Measurements from ENCODE around the gene RCE1. TPM values are rescaled to one million over a fixed set of nuclear protein-coding genes. Genes with fewer than 3 reads are reported as not detected.

The RCE1 gene
- total RNA-seq, 4 donors from 2014 or later, result 9.5 to 14.8 (median 11.7) TPM

DNA sequence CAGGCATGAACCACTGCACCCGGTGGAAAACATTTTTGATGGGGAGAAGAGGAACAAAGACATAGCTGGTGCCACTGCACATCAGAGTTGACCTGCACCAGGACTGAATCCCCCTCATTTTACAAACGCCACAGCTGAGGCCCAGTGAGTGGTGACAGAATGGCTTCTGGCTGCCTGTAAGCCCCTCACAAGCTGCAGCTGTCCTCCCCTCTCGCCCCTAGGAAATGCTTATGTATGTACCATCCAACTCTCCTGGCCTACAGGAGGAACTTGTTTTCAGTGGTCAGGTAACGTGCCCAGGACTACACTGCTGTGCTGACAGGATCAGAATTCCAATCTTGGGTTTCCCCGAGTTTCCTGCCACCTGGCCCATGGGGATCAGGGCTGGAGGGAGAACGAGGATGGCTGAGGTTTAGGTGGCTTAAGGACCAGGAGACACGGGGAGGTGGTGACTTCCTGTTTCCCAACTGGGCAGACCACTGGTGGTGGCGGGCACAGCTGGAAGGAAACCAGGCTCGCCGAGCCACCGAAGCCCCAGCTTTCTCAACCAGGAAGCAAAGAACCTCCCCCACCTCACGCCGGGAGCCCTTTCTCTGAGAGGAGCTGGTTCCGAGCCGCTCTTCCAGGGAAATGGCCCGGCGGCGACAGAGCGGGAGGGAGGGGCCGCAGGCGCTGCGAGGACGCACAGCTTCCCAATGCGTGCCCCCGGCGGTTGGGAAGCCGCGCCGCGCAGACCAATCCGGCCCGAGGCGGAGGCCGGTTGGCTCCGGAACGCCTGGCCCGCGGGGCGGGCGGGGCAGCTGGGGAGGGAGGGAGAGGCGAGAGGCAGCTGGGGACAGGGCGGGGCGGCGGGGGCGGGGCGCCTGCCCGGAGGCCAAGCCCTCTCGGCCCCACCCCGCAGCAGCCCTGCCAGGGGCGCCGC is 12.6 kb downstream of the RCE1 start:
- peak; percentile 95 for ATAC-seq
- 41 to 60% methylated on average over 1 to 2 of the region's 51 CpGs for WGBS, 2 donors (ENCODE audit: low coverage in 1 of 2)
- H3K36me3 ChIP-seq, result peaks cover 0 to 23% of the 10 kb centered on the region in 2 donors
- H3K4me3 ChIP-seq, result peak overlapping the region; percentile 74 to 77
- TF ChIP-seq POLR2A (IDR thresholded peaks at IDR 0.05), result peak; percentile 68 to 88
- TF ChIP-seq POLR2AphosphoS5 (IDR thresholded peaks at IDR 0.05), result peak; percentile 69
- TF ChIP-seq, protein P1, sequence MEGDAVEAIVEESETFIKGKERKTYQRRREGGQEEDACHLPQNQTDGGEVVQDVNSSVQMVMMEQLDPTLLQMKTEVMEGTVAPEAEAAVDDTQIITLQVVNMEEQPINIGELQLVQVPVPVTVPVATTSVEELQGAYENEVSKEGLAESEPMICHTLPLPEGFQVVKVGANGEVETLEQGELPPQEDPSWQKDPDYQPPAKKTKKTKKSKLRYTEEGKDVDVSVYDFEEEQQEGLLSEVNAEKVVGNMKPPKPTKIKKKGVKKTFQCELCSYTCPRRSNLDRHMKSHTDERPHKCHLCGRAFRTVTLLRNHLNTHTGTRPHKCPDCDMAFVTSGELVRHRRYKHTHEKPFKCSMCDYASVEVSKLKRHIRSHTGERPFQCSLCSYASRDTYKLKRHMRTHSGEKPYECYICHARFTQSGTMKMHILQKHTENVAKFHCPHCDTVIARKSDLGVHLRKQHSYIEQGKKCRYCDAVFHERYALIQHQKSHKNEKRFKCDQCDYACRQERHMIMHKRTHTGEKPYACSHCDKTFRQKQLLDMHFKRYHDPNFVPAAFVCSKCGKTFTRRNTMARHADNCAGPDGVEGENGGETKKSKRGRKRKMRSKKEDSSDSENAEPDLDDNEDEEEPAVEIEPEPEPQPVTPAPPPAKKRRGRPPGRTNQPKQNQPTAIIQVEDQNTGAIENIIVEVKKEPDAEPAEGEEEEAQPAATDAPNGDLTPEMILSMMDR (IDR thresholded peaks at IDR 0.05), result peak in 1 of 4 experiments; percentile 17
- no peak for TF ChIP-seq EP300 (IDR thresholded peaks at IDR 0.05)
- H3K27me3 ChIP-seq, result no peaks in the 10 kb centered on the region
- H3K9me3 ChIP-seq, result no peaks in the 10 kb centered on the region
- peaks cover 0 to 26% (median 8%) of the 10 kb centered on the region in 3 donors for H3K4me1 ChIP-seq
- H3K27ac ChIP-seq, result peak overlapping the region; percentile 68 to 96 (median 90)

DNA sequence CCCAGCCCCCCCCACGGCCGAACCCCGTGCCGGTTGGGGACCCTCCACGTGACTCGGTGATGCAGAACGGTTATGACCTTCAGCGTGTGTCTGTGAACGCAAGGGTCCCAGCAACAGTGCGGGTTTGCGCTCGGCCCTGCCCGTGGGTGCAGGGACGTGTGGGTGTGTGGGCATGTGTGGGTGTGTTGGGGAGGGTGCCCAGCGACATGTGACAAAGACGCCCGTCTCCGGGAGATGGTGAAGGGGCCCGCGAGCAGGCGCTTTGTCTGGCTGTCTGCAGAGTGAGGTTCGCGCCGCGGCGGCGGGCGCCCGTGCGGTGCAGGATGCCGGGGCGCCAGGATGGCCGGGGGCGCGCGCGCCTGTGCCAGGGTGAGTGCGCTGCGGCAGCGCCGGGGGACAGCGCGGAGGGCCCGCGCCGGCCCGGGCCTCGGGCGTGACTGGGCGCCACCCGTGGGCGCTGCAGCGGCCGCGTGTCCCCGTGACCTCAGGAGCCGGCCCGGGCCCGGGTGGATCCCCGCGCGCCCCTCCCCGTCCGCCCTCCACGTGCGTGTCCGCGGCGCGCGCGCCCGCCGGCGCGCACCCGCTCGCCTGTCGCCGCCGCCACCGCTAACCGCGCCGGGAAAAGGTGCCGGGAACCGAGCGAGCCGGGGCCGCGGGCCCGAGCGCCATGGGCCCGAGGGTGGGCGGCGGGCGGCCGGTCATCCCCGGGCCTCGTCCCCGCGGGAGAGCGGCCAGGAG is 13.4 kb downstream of the RCE1 start, which contains the start of gene LRFN4:
LRFN4 (plus strand) TSS at position 569 of the 738 bp plus-strand sequence. CDS start 681 bp downstream, outside the sequence.
- peak; percentile 56 for ATAC-seq
- H3K36me3 ChIP-seq, result peaks cover 0 to 23% of the 10 kb centered on the region in 2 donors
- WGBS, 2 donors (ENCODE audit: low coverage in 1 of 2), result no CpG with 5 or more reads among the region's 103 CpGs

DNA sequence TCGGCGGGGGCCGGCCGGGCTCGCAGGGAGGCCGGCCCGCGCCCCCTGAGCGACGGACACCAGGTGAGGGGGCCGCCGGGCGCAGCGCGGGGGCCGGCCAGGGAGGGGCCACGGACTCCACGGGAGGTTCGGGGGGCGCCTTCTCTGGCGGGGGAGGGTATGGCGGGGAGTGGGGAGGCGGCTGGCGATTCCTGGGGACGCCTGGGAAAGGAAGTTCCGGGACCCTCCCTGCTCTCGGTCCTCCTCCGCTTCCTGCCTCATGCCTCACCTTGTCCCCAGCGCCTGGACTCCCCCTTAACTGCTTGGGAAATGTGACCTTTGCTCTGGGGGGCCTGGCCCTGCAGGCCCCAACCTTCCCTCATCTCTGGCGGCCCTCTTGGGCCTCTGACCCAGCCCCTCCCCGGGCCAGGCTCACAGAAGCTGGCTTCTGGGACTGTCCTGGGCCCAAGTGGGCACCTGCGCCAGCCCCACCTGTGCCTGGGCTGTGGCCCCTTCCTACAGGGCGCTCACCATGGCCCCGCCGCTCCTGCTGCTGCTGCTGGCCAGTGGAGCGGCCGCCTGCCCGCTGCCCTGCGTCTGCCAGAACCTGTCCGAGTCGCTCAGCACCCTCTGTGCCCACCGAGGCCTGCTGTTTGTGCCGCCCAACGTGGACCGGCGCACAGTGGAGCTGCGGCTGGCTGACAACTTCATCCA is 14.1 kb downstream of the RCE1 start:
- TF ChIP-seq, protein P1 (IDR thresholded peaks at IDR 0.05), result no peak
- no peak for TF ChIP-seq EP300 (IDR thresholded peaks at IDR 0.05)
- TF ChIP-seq POLR2A (IDR thresholded peaks at IDR 0.05), result no peak
- TF ChIP-seq POLR2AphosphoS5 (IDR thresholded peaks at IDR 0.05), result no peak
- H3K4me1 ChIP-seq, result peaks cover 0 to 26% (median 8%) of the 10 kb centered on the region in 3 donors
- no peaks in the 10 kb centered on the region for H3K9me3 ChIP-seq
- H3K36me3 ChIP-seq, result peaks cover 0 to 23% of the 10 kb centered on the region in 2 donors
- 45 to 80% methylated on average over 4 of the region's 47 CpGs for WGBS, 2 donors (ENCODE audit: low coverage in 1 of 2)
- H3K27ac ChIP-seq, result peak overlapping the region in 3 of 4 donors; percentile 86 to 96 (median 94)
- peak overlapping the region; percentile 74 to 77 for H3K4me3 ChIP-seq
- no peak for ATAC-seq
- H3K27me3 ChIP-seq, result no peaks in the 10 kb centered on the region

More for the DNA sequence above, 13.4 kb downstream of the RCE1 start, which contains the start of gene LRFN4:
- H3K9me3 ChIP-seq, result no peaks in the 10 kb centered on the region
- H3K4me1 ChIP-seq, result peaks cover 0 to 26% (median 8%) of the 10 kb centered on the region in 3 donors
- no peak for TF ChIP-seq EP300 (IDR thresholded peaks at IDR 0.05)
- TF ChIP-seq POLR2AphosphoS5 (IDR thresholded peaks at IDR 0.05), result no peak
- peak in 1 of 2 donors; percentile 22 for TF ChIP-seq POLR2A (IDR thresholded peaks at IDR 0.05)
- H3K4me3 ChIP-seq, result peak within 1 kb of the TSS; percentile 74 to 77
- no peaks in the 10 kb centered on the region for H3K27me3 ChIP-seq
- peak within 1 kb of the TSS; percentile 68 to 96 (median 90) for H3K27ac ChIP-seq

DNA sequence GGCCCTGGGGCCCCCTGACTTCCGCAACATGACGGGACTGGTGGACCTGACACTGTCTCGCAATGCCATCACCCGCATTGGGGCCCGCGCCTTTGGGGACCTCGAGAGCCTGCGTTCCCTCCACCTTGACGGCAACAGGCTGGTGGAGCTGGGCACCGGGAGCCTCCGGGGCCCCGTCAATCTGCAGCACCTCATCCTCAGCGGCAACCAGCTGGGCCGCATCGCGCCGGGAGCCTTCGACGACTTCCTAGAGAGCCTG is 14.6 kb downstream of the RCE1 start:
- no CpG with 5 or more reads among the region's 19 CpGs for WGBS, 2 donors (ENCODE audit: low coverage in 1 of 2)
- peaks cover 0 to 26% (median 8%) of the 10 kb centered on the region in 3 donors for H3K4me1 ChIP-seq
- H3K27ac ChIP-seq, result peak overlapping the region in 2 of 4 donors; percentile 86 to 94
- no peak overlapping the region for H3K4me3 ChIP-seq
- ATAC-seq, result no peak
- peaks cover 0 to 23% of the 10 kb centered on the region in 2 donors for H3K36me3 ChIP-seq
- H3K27me3 ChIP-seq, result no peaks in the 10 kb centered on the region
- no peaks in the 10 kb centered on the region for H3K9me3 ChIP-seq
- TF ChIP-seq POLR2AphosphoS5 (IDR thresholded peaks at IDR 0.05), result no peak
- TF ChIP-seq, protein P1 (IDR thresholded peaks at IDR 0.05), result no peak
- TF ChIP-seq POLR2A (IDR thresholded peaks at IDR 0.05), result no peak
- TF ChIP-seq EP300 (IDR thresholded peaks at IDR 0.05), result no peak

Data from gastroesophageal sphincter (tissue), 4 donors.